ENCODE measurements around the gene GABRR2. TPM values are rescaled to one million over a fixed set of nuclear protein-coding genes. Genes with fewer than 3 reads are reported as not detected.

The GABRR2 gene
- total RNA-seq, 6 donors from 2014 or later: 0.30 to 3.1 (median 1.6) TPM

DNA sequence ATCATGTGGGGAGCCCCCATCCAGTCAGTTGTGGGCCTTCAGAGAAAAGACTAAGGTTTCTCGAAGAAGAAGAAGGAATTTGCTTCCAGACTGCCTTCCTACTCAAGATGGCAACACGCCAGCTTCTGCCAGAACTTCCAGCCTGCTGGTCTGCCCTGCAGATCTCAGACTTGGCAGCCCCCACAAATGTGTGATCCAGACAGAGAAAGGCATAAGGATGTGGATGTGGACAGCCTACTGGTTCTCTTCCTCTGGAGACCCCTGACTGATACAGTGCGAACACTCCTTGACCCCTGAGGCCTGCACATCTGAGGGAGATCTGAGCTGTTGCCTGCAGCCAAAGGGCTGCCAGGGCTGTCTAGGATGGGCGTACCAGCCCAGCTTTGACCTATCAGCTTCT is 106.5 kb downstream of the GABRR2 start:
- Histone ChIP-seq H3K9me3 (no peaks in the 10 kb centered on the region), H3K4me3 (no peak overlapping the region), H3K27me3 (no peaks in the 10 kb centered on the region), H3K4me1 (no peaks in the 10 kb centered on the region), H3K36me3 (no peaks in the 10 kb centered on the region), H3K27ac (no peak overlapping the region)
- TF ChIP-seq POLR2AphosphoS5 (IDR thresholded peaks at IDR 0.05) (no peak), EP300 (IDR thresholded peaks at IDR 0.05) (no peak), POLR2A (IDR thresholded peaks at IDR 0.05) (no peak)
- TF ChIP-seq, protein P1, sequence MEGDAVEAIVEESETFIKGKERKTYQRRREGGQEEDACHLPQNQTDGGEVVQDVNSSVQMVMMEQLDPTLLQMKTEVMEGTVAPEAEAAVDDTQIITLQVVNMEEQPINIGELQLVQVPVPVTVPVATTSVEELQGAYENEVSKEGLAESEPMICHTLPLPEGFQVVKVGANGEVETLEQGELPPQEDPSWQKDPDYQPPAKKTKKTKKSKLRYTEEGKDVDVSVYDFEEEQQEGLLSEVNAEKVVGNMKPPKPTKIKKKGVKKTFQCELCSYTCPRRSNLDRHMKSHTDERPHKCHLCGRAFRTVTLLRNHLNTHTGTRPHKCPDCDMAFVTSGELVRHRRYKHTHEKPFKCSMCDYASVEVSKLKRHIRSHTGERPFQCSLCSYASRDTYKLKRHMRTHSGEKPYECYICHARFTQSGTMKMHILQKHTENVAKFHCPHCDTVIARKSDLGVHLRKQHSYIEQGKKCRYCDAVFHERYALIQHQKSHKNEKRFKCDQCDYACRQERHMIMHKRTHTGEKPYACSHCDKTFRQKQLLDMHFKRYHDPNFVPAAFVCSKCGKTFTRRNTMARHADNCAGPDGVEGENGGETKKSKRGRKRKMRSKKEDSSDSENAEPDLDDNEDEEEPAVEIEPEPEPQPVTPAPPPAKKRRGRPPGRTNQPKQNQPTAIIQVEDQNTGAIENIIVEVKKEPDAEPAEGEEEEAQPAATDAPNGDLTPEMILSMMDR (IDR thresholded peaks at IDR 0.05): no peak
- ATAC-seq (ENCODE audit: low FRiP score in 2 of 2) (no peak), DNase-seq (no peak)
- 26 to 79% methylated on average over 3 to 4 of the region's 4 CpGs for WGBS, 2 donors

Other genes with a start within 250 kb of the GABRR2 start
- 100 to 1,000 TPM in 5 of 6 donors, 10 to 100 TPM in 1; 96.4 to 238 (median 167) TPM for gene PNRC1, start 234.5 kb downstream of the GABRR2 start, total RNA-seq
- gene SRSF12, start 197.2 kb downstream of the GABRR2 start, total RNA-seq: under 1 TPM in 5 of 6 donors, not detected in 1; 0.10 to 0.89 (median 0.23) TPM
- 10 to 100 TPM in 1 of 6 donors, 1 to 10 TPM in 5; 2.9 to 15.0 (median 5.4) TPM for gene PM20D2, start 169.2 kb downstream of the GABRR2 start, total RNA-seq
- gene GABRR1, start 97.9 kb downstream of the GABRR2 start, total RNA-seq: not detected
- 10 to 100 TPM; 16.5 to 55.5 (median 37.4) TPM for gene UBE2J1, start 37.4 kb upstream of the GABRR2 start, total RNA-seq
- 10 to 100 TPM; 17.5 to 62.7 (median 29.7) TPM for gene RRAGD, start 97.0 kb upstream of the GABRR2 start, total RNA-seq
- 10 to 100 TPM; 14.5 to 60.8 (median 30.7) TPM for gene ANKRD6, start 117.9 kb upstream of the GABRR2 start, total RNA-seq